WTC11 (cell line): Measurements from ENCODE around the gene NRXN3. TPM values are rescaled to one million over a fixed set of nuclear protein-coding genes. Genes with fewer than 3 reads are reported as not detected.

Source experiments
- ATAC-seq: fragments of 200-7000 bp; cut with Tn5 transposase; 2 replicates; pipeline ENCODE4 v1.10.0; 2021; ENCODE audit warnings: mild to moderate bottlenecking, moderate library complexity
- CTCF ChIA-PET: fragments of 300-600 bp; sonication (Branson Sonifier 250); formaldehyde crosslinking; loops from one replicate; lab custom pipeline; 2021; ENCODE audit warnings: antibody characterized with exemption; lab: Charles Lee
- POLR2A ChIA-PET: fragments of 350-600 bp; sonication (Branson Sonifier 250); formaldehyde crosslinking; loops from one replicate; lab custom pipeline; 2021; ENCODE audit warnings: antibody characterized with exemption; lab: Charles Lee
- DNase-seq: peaks from one replicate; pipeline ENCODE4 v3.0.0; 2021; ENCODE audit warnings: low spot score
- H3K27ac Mint-ChIP-seq: 2 replicates; pipeline ENCODE4 v1.8.0; 2021; ENCODE audit warnings: mixed read lengths
- H3K27me3 Mint-ChIP-seq: 2 replicates; pipeline ENCODE4 v1.8.0; 2021; ENCODE audit warnings: low read depth, mild to moderate bottlenecking, moderate library complexity, mixed read lengths
- H3K36me3 Mint-ChIP-seq: 2 replicates; pipeline ENCODE4 v1.8.0; 2021; ENCODE audit warnings: mixed read lengths
- H3K4me1 Mint-ChIP-seq: 2 replicates; pipeline ENCODE4 v1.8.0; 2022; ENCODE audit warnings: mixed read lengths
- H3K4me3 Mint-ChIP-seq: 2 replicates; pipeline ENCODE4 v1.8.0; 2021; ENCODE audit warnings: mild to moderate bottlenecking, moderate library complexity, mixed read lengths
- H3K9me3 Mint-ChIP-seq: 2 replicates; pipeline ENCODE4 v1.8.0; 2021; ENCODE audit warnings: mixed read lengths
- AFF4 ChIP-seq: sonication (generic); formaldehyde crosslinking; IDR thresholded peaks from 2 replicates; pipeline ENCODE4 v1.8.1; 2023; ENCODE audit warnings: mild to moderate bottlenecking, missing genetic modification reagents, borderline replicate concordance
- ATF2 ChIP-seq: sonication (generic); formaldehyde crosslinking; IDR thresholded peaks from 2 replicates; pipeline ENCODE4 v1.8.1; 2022; ENCODE audit warnings: low read depth, missing genetic modification reagents, borderline replicate concordance
- CDX4 ChIP-seq: fragments of 250-450 bp; sonication (Bioruptor Pico); IDR thresholded peaks from 2 replicates; pipeline ENCODE4 v1.9.0; 2021; ENCODE audit warnings: moderate library complexity, mild to moderate bottlenecking, inconsistent platforms, borderline replicate concordance
- E2F4 ChIP-seq: sonication (generic); formaldehyde crosslinking; IDR thresholded peaks from 2 replicates; pipeline ENCODE4 v1.8.1; 2022; ENCODE audit warnings: low read depth, mild to moderate bottlenecking, moderate library complexity, missing genetic modification reagents, borderline replicate concordance
- ESRRA ChIP-seq: sonication (generic); formaldehyde crosslinking; IDR thresholded peaks from 2 replicates; pipeline ENCODE4 v1.8.1; 2022; ENCODE audit warnings: mild to moderate bottlenecking, missing genetic modification reagents, borderline replicate concordance
- ETV6 ChIP-seq: sonication (generic); formaldehyde crosslinking; IDR thresholded peaks from 2 replicates; pipeline ENCODE4 v1.8.1; 2022; ENCODE audit warnings: mild to moderate bottlenecking, missing genetic modification reagents
- FOXP4 ChIP-seq: sonication (generic); formaldehyde crosslinking; IDR thresholded peaks from 2 replicates; pipeline ENCODE4 v1.8.0; 2022; ENCODE audit warnings: mild to moderate bottlenecking, missing genetic modification reagents
- GRHL2 ChIP-seq: fragments of 250-450 bp; sonication (Bioruptor Pico); IDR thresholded peaks from 2 replicates; pipeline ENCODE4 v1.8.0; 2022; ENCODE audit warnings: mild to moderate bottlenecking, moderate library complexity; ENCODE audit not compliant: insufficient replicate concordance, severe bottlenecking
- IRF2 ChIP-seq: sonication (generic); formaldehyde crosslinking; IDR thresholded peaks from 2 replicates; pipeline ENCODE4 v1.8.0; 2022; ENCODE audit warnings: low read depth, missing genetic modification reagents, borderline replicate concordance
- NR3C1 ChIP-seq: sonication (generic); formaldehyde crosslinking; conservative IDR thresholded peaks from 2 replicates; pipeline ENCODE4 v1.8.1; 2023; ENCODE audit warnings: low read depth, mild to moderate bottlenecking, missing genetic modification reagents
- PRRX2 ChIP-seq: fragments of 250-450 bp; sonication (Bioruptor Pico); IDR thresholded peaks from 2 replicates; pipeline ENCODE4 v1.8.0; 2021; ENCODE audit warnings: mild to moderate bottlenecking
- TCF7 ChIP-seq: sonication (generic); formaldehyde crosslinking; IDR thresholded peaks from 2 replicates; pipeline ENCODE4 v1.8.0; 2022; ENCODE audit warnings: mild to moderate bottlenecking, low read depth, missing genetic modification reagents, moderate library complexity
- TP53 ChIP-seq: sonication (generic); formaldehyde crosslinking; IDR thresholded peaks from 2 replicates; pipeline ENCODE4 v1.8.1; 2023; ENCODE audit warnings: mild to moderate bottlenecking, missing genetic modification reagents
- ZNF219 ChIP-seq: sonication (generic); formaldehyde crosslinking; IDR thresholded peaks from 2 replicates; pipeline ENCODE4 v1.8.0; 2023; ENCODE audit warnings: missing genetic modification reagents, mild to moderate bottlenecking, borderline replicate concordance
- ZNF232 ChIP-seq: sonication (generic); formaldehyde crosslinking; IDR thresholded peaks from 2 replicates; pipeline ENCODE4 v1.8.0; 2022; ENCODE audit warnings: mild to moderate bottlenecking, missing genetic modification reagents
- ZNF317 ChIP-seq: sonication (generic); formaldehyde crosslinking; IDR thresholded peaks from 2 replicates; pipeline ENCODE4 v1.8.1; 2023; ENCODE audit warnings: low read depth, mild to moderate bottlenecking, moderate library complexity, missing genetic modification reagents, borderline replicate concordance
- total RNA-seq: library from RNA; stranded (reverse); gene quantifications from 3 replicates; pipeline ENCODE4 v1.2.3, GENCODE V29; 2021
- TF ChIP-seq, protein P1 (sequence below): sonication (generic); formaldehyde crosslinking; IDR thresholded peaks from 2 replicates; pipeline ENCODE4 v1.8.0; 2022; ENCODE audit warnings: mild to moderate bottlenecking, missing genetic modification reagents

The NRXN3 gene
- total RNA-seq, 1 experiment from 2014 or later = 3.0 TPM

GRCh38 chr14:78704965-78705364, 534.8 kb downstream of the NRXN3 start:
- H3K27ac Mint-ChIP-seq = no peak overlapping the region
- no peak for ATAC-seq

More at GRCh38 chr14:78704965-78705364, 534.8 kb downstream of the NRXN3 start:
- CTCF ChIA-PET = no interaction called here
- Mint-ChIP-seq H3K4me3 (no peak overlapping the region), H3K27me3 (no peaks in the 10 kb centered on the region), H3K36me3 (no peaks in the 10 kb centered on the region), H3K4me1 (peaks cover 3% of the 10 kb centered on the region), H3K9me3 (no peaks in the 10 kb centered on the region)
- no peak for DNase-seq
- TF ChIP-seq ESRRA (no peak), ZNF317 (CRISPR knock-in tag) (no peak), PRRX2 (CRISPR knock-in tag) (no peak), FOXP4 (CRISPR knock-in tag) (no peak), E2F4 (CRISPR knock-in tag) (no peak), ZNF232 (no peak), GRHL2 (CRISPR knock-in tag) (no peak), NR3C1 (CRISPR knock-in tag) (no peak), TP53 (CRISPR knock-in tag) (no peak), TCF7 (CRISPR knock-in tag) (no peak), IRF2 (no peak), ETV6 (CRISPR knock-in tag) (no peak), ATF2 (CRISPR knock-in tag) (no peak), AFF4 (no peak), ZNF219 (CRISPR knock-in tag) (no peak), CDX4 (CRISPR knock-in tag) (no peak)
- TF ChIP-seq, protein P1, sequence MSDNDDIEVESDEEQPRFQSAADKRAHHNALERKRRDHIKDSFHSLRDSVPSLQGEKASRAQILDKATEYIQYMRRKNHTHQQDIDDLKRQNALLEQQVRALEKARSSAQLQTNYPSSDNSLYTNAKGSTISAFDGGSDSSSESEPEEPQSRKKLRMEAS (CRISPR knock-in tag) = no peak
- POLR2A ChIA-PET = no interaction called here
